Astrocyte (in vitro differentiated cells and primary cell): Measurements from ENCODE around the gene NEB. TPM values are rescaled to one million over a fixed set of nuclear protein-coding genes. Genes with fewer than 3 reads are reported as not detected.

Experiments
- DNase-seq: peaks from one replicate; pipeline ENCODE4 v3.0.0-alpha.2; 2010; ENCODE audit warnings: low read depth
- FAIRE-seq: peaks from 2 replicates; lab custom pipeline; 2011; peaks lifted over from hg19 to GRCh38; lab: Jason Lieb, UNC
- H2AFZ ChIP-seq: 2 replicates; pipeline ENCODE4 v1.6.0; 2012; ENCODE audit warnings: low read depth, low read length, inconsistent platforms
- H3K27ac ChIP-seq: 2 replicates; pipeline ENCODE4 v1.5.1; 2011; ENCODE audit warnings: low read depth, low read length, inconsistent platforms
- H3K27me3 ChIP-seq: 2 replicates; pipeline ENCODE4 v1.6.0; 2011; ENCODE audit warnings: low read length, inconsistent platforms; ENCODE audit not compliant: insufficient read depth
- H3K36me3 ChIP-seq: 2 replicates; pipeline ENCODE4 v1.5.1; 2011; ENCODE audit warnings: low read length, inconsistent platforms; ENCODE audit not compliant: insufficient read depth
- H3K4me1 ChIP-seq: 2 replicates; pipeline ENCODE4 v1.5.1; 2011; ENCODE audit warnings: low read length, inconsistent platforms; ENCODE audit not compliant: insufficient read depth
- H3K4me2 ChIP-seq: 2 replicates; pipeline ENCODE4 v1.6.0; 2012; ENCODE audit warnings: low read length, inconsistent platforms
- H3K4me3 ChIP-seq: 2 replicates; pipeline ENCODE4 v1.5.1; 2011; ENCODE audit warnings: low read depth, mild to moderate bottlenecking, low read length, inconsistent platforms; ENCODE audit not compliant: insufficient read depth
- H3K79me2 ChIP-seq: 2 replicates; pipeline ENCODE4 v1.6.0; 2012; ENCODE audit warnings: mild to moderate bottlenecking, low read length, inconsistent platforms; ENCODE audit not compliant: insufficient read depth
- H3K9ac ChIP-seq: 2 replicates; pipeline ENCODE4 v1.6.0; 2012; ENCODE audit warnings: mild to moderate bottlenecking, low read length, inconsistent platforms
- H3K9me3 ChIP-seq: 2 replicates; pipeline ENCODE4 v1.5.1; 2012; ENCODE audit warnings: low read depth, mild to moderate bottlenecking, low read length, inconsistent platforms; ENCODE audit not compliant: insufficient read depth
- H4K20me1 ChIP-seq: 2 replicates; pipeline ENCODE4 v1.6.0; 2012; ENCODE audit warnings: low read length, inconsistent platforms; ENCODE audit not compliant: insufficient read depth
- H3K27ac Mint-ChIP-seq: one replicate; pipeline ENCODE4 v1.8.0; 2021; ENCODE audit warnings: mild to moderate bottlenecking, mixed read lengths; ENCODE audit not compliant: unreplicated experiment
- H3K27me3 Mint-ChIP-seq: one replicate; pipeline ENCODE4 v1.8.0; 2021; ENCODE audit warnings: low read depth, mixed read lengths; ENCODE audit not compliant: unreplicated experiment
- H3K36me3 Mint-ChIP-seq: one replicate; pipeline ENCODE4 v1.8.0; 2021; ENCODE audit warnings: low read depth, mixed read lengths; ENCODE audit not compliant: unreplicated experiment
- H3K4me1 Mint-ChIP-seq: one replicate; pipeline ENCODE4 v1.8.0; 2021; ENCODE audit warnings: low read depth, mixed read lengths; ENCODE audit not compliant: unreplicated experiment
- H3K4me3 Mint-ChIP-seq: one replicate; pipeline ENCODE4 v1.8.0; 2021; ENCODE audit warnings: mild to moderate bottlenecking, moderate library complexity, mixed read lengths; ENCODE audit not compliant: unreplicated experiment
- H3K9me3 Mint-ChIP-seq: one replicate; pipeline ENCODE4 v1.8.0; 2021; ENCODE audit warnings: mild to moderate bottlenecking, mixed read lengths; ENCODE audit not compliant: unreplicated experiment
- CTCF ChIP-seq: IDR thresholded peaks from 2 replicates; pipeline ENCODE4 v1.5.1; 2011; ENCODE audit warnings: low read depth, mild to moderate bottlenecking, inconsistent platforms, low read length, moderate library complexity; ENCODE audit not compliant: insufficient read depth
- EZH2 ChIP-seq: IDR thresholded peaks from 2 replicates; pipeline ENCODE4 v1.6.1; 2012; ENCODE audit warnings: mild to moderate bottlenecking, low read length, inconsistent platforms; ENCODE audit not compliant: insufficient read depth
- total RNA-seq: library from RNA; stranded (reverse); gene quantifications from 2 replicates; pipeline ENCODE4 v1.2.1, GENCODE V29; 2021

Gene NEB
- total RNA-seq, 1 donor from 2014 or later: 0.82 TPM

DNA sequence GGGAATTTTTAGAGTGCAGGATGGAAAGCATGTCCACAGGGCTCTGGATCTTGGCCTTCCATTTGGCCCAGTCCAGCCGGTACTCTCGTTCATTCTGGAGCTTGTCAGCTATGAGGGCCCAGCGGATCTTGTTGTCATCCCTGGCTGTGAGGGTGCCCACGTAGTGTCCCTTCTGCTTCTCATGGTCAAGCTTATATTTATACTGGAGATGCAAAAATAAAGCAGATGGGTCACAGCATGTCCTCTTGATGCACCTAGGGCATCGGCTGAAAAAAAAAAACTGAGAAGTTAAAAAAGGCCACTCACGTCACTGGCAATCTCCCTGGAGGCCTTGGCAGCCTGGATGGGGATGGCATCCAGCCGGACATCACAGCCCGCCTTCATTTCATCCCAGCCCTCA lies 164.1 kb downstream of the NEB start:
- Histone ChIP-seq H3K36me3 (no peaks in the 10 kb centered on the region), H2AFZ (no peak overlapping the region), H3K4me1 (no peaks in the 10 kb centered on the region), H3K79me2 (no peaks in the 10 kb centered on the region), H3K9ac (no peak overlapping the region), H3K27ac (no peak overlapping the region), H3K4me3 (no peak overlapping the region), H3K9me3 (no peaks in the 10 kb centered on the region), H3K27me3 (no peaks in the 10 kb centered on the region), H4K20me1 (no peaks in the 10 kb centered on the region), H3K4me2 (no peak overlapping the region)
- no peaks in the 10 kb centered on the region for H3K27me3 Mint-ChIP-seq
- no peak overlapping the region for H3K27ac Mint-ChIP-seq
- peaks cover under 1% of the 10 kb centered on the region for H3K4me1 Mint-ChIP-seq
- no peaks in the 10 kb centered on the region for H3K9me3 Mint-ChIP-seq
- TF ChIP-seq CTCF: no peak
- TF ChIP-seq EZH2: no peak
- no peaks in the 10 kb centered on the region for H3K36me3 Mint-ChIP-seq
- DNase-seq (no peak), FAIRE-seq (no peak)
- H3K4me3 Mint-ChIP-seq: no peak overlapping the region

DNA sequence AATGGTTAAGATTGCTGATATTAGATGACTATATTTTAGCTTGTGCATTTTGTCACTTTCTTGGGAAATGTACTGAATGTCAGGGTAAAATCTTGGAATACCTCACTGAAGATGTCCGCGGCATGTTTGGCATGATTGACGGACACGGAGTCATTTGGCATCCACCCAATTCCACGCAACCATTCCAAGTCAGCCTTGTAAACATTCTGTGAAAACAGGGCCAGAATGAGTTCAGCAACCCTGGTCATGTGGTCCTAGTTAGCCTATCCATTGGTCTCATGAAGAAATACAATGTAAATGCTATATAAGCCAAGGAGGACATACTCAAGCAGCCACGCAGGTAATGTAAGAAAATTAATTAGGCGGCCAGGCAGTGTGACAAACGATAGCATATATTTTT lies 165.1 kb downstream of the NEB start:
- FAIRE-seq (no peak), DNase-seq (no peak)
- Histone ChIP-seq H2AFZ (no peak overlapping the region), H3K4me3 (no peak overlapping the region), H3K79me2 (no peaks in the 10 kb centered on the region), H3K4me1 (no peaks in the 10 kb centered on the region), H3K9me3 (no peaks in the 10 kb centered on the region), H3K36me3 (no peaks in the 10 kb centered on the region), H4K20me1 (no peaks in the 10 kb centered on the region), H3K9ac (no peak overlapping the region), H3K27me3 (no peaks in the 10 kb centered on the region), H3K4me2 (no peak overlapping the region), H3K27ac (no peak overlapping the region)
- no peaks in the 10 kb centered on the region for H3K9me3 Mint-ChIP-seq
- TF ChIP-seq CTCF: no peak
- TF ChIP-seq EZH2: no peak
- no peak overlapping the region for H3K27ac Mint-ChIP-seq
- H3K4me3 Mint-ChIP-seq: no peak overlapping the region
- no peaks in the 10 kb centered on the region for H3K4me1 Mint-ChIP-seq
- no peaks in the 10 kb centered on the region for H3K27me3 Mint-ChIP-seq
- H3K36me3 Mint-ChIP-seq: no peaks in the 10 kb centered on the region

DNA sequence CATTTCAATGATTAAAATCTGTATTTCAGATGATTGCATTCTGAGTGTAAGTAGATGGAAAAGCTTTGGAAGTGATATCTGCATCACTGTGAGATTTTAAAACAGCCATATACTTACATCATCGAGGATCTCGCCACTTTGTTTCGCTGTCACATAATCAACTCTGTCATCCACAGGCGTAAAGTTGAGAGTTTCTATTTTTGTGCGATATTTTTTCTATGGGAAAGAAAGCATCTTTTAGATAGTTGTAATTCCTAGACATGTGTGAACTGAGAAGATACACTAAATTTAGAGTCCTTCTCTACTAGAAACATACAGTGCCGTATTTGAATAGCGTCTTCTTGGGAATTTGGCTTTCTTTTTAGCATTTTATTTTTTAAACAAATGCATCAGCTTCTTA lies 165.8 kb downstream of the NEB start:
- H3K79me2 ChIP-seq: no peaks in the 10 kb centered on the region
- no peak overlapping the region for H2AFZ ChIP-seq
- no peak for DNase-seq
- no peaks in the 10 kb centered on the region for H3K9me3 ChIP-seq
- no peak overlapping the region for H3K9ac ChIP-seq
- H3K4me3 ChIP-seq: no peak overlapping the region
- no peaks in the 10 kb centered on the region for H3K4me1 Mint-ChIP-seq
- H3K4me2 ChIP-seq: no peak overlapping the region
- TF ChIP-seq EZH2 (no peak), CTCF (no peak)
- H3K36me3 Mint-ChIP-seq: no peaks in the 10 kb centered on the region
- H3K27ac Mint-ChIP-seq: no peak overlapping the region
- H4K20me1 ChIP-seq: no peaks in the 10 kb centered on the region
- no peak for FAIRE-seq
- no peaks in the 10 kb centered on the region for H3K9me3 Mint-ChIP-seq
- no peak overlapping the region for H3K4me3 Mint-ChIP-seq
- no peak overlapping the region for H3K27ac ChIP-seq
- no peaks in the 10 kb centered on the region for H3K27me3 Mint-ChIP-seq
- no peaks in the 10 kb centered on the region for H3K4me1 ChIP-seq
- no peaks in the 10 kb centered on the region for H3K27me3 ChIP-seq
- H3K36me3 ChIP-seq: no peaks in the 10 kb centered on the region
